Upper lobe of left lung (tissue), 4 donors: ENCODE measurements around the gene CYFIP2.

Source experiments
- CTCF ChIP-seq, 6 experiments: fragments of 450-650 bp in 4 of 6; fragments of 200-600 bp in 2 of 6; sonication (generic) in 2 of 6; IDR thresholded peaks; one replicate each; pipeline ENCODE4 v1.5.1; 2016 to 2019; ENCODE audit warnings: antibody characterized with exemption in 6 of 6
- EP300 ChIP-seq, 4 donors: sonication (generic); formaldehyde crosslinking; IDR thresholded peaks; one replicate each; pipeline ENCODE4 v1.5.1; 2017; ENCODE audit warnings: antibody characterized with exemption in 4 of 4, control low read depth in 2 of 4
- POLR2A ChIP-seq, 4 donors: fragments of 450-650 bp; IDR thresholded peaks; one replicate each; pipeline ENCODE4 v1.5.1; 2016 to 2017; ENCODE audit warnings: antibody characterized with exemption in 4 of 4, mild to moderate bottlenecking in 2 of 4
- POLR2AphosphoS5 ChIP-seq, 2 donors: sonication (generic); formaldehyde crosslinking; IDR thresholded peaks; one replicate each; pipeline ENCODE4 v1.5.1; 2017; ENCODE audit warnings: antibody characterized with exemption in 2 of 2

GRCh38 chr5:157295247-157295646 is 29.3 kb downstream of the CYFIP2 start:
- TF ChIP-seq CTCF (IDR thresholded peaks at IDR 0.05) = no peak
- no peak for TF ChIP-seq POLR2A (IDR thresholded peaks at IDR 0.05)
- TF ChIP-seq EP300 (IDR thresholded peaks at IDR 0.05) = no peak
- no peak for TF ChIP-seq POLR2AphosphoS5 (IDR thresholded peaks at IDR 0.05)
